HUES64 (cell line): ENCODE measurements around the gene CCR6.

Source experiments
- H3K27ac ChIP-seq: 2 replicates; pipeline ENCODE4 v1.7.0; 2013; ENCODE audit warnings: low read depth, low read length, inconsistent platforms
- H3K27me3 ChIP-seq: 2 replicates; pipeline ENCODE4 v1.6.1; 2013; ENCODE audit warnings: mild to moderate bottlenecking, low read length; ENCODE audit not compliant: insufficient read depth
- H3K36me3 ChIP-seq: 2 replicates; pipeline ENCODE4 v1.6.1; 2013; ENCODE audit warnings: mild to moderate bottlenecking, low read length; ENCODE audit not compliant: insufficient read depth
- H3K4me1 ChIP-seq: 2 replicates; pipeline ENCODE4 v1.6.1; 2013; ENCODE audit warnings: mild to moderate bottlenecking, low read length, moderate library complexity; ENCODE audit not compliant: insufficient read depth
- H3K4me3 ChIP-seq: 2 replicates; pipeline ENCODE4 v1.5.1; 2013; ENCODE audit warnings: mild to moderate bottlenecking, low read length, moderate library complexity
- H3K9ac ChIP-seq: 2 replicates; pipeline ENCODE4 v1.6.1; 2013; ENCODE audit warnings: mild to moderate bottlenecking, low read depth, low read length
- H3K9me3 ChIP-seq: 2 replicates; pipeline ENCODE4 v1.6.1; 2013; ENCODE audit warnings: low read depth, low read length; ENCODE audit not compliant: insufficient read depth
- WGBS: fragments of 150-250, 120-280 bp; methylation state at CpG from one replicate; pipeline ENCODE4 v1.1.7; 2013; ENCODE audit warnings: missing lambda C conversion rate; 5-methylcytosine and 5-hydroxymethylcytosine counted together

CCR6 gene

DNA sequence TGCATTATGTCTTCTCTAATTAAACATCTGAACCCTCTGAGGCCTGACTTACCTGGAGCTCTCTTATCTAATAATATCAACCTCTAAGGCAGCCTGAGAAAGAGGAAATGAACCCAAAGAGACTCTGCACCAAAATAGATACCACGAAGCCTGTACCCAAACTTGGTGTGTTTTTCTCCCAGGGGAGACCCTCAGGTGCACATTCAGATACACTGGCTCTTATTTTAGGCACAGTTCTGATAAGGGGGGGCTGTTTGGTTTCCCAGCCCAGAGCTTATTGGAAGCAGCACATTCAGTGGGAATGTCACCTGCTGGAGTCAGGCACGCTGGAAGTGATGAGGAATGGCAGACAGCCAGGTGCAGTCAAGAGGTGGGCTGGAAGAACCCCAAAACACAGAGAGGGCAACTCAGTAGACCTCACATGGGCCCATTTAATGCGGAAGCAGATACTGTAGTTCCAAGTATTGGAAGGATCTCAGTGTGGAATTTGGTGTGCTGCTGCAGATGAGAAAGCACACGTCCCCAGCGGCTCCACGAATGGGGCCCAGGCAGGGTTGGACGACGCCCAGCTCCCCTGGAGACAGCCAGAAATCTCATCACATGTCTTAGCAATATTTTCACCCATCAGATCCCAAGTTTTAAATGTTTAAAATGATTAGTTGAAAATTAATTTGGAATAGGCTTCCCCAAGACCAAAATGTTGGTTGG lies 9.7 kb upstream of the CCR6 start:
- H3K36me3 ChIP-seq = no peaks in the 10 kb centered on the region
- no peak overlapping the region for H3K27ac ChIP-seq
- H3K27me3 ChIP-seq = no peaks in the 10 kb centered on the region
- H3K4me1 ChIP-seq = peaks cover 3% of the 10 kb centered on the region; the same call in 1 of the 2 replicates
- H3K9ac ChIP-seq = no peak overlapping the region
- no peaks in the 10 kb centered on the region for H3K9me3 ChIP-seq
- H3K4me3 ChIP-seq = no peak overlapping the region
- WGBS = 91% methylated on average over 8 of the region's 8 CpGs

DNA sequence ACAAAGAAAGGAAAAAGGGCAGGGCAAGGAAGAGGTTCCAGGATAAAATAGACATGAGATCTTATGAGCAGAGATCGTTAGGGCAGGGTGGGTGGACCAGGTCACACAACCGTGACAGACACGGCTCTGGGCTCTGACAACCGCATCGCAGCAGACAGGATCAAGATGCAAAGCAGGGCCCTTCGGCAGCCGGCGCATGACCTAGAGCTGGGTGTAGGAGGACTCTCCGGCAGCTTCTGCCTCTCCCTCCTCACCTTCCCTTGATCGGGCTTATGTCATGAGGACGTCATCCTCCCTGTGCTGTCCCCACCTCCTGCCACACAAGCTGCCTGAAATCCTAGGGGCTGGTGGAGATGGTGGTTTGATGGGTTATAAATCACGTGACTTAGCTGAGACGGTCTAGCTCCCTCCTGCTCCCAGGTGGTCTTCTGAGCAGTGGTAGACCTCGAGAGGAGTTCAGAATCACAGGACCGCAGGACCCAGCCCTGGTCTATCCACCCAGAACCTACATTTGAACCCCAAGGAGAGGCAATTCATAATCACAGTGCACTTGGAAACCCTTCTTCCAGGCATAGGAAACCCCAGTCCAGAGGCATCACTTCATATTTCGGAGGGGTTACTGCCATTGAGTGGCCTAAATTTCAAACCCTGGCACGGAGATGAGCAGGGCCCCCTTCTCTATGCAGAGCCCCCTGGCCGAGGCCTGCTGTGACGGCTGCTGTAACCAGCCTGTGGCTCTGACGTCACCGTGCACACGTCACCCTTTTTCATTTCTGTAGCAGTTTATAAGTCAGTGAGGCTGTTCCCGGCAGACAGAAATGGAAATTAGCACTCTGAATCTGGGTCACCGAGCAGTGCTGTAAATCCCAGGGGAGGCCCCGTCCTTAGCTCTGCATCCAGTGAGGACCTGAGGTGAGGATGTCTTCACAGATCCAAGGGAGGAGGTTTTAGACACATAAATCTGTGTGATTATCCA lies 8.7 kb upstream of the CCR6 start:
- Histone ChIP-seq H3K9ac (no peak overlapping the region), H3K36me3 (no peaks in the 10 kb centered on the region), H3K9me3 (no peaks in the 10 kb centered on the region), H3K27me3 (no peaks in the 10 kb centered on the region), H3K27ac (no peak overlapping the region), H3K4me3 (no peak overlapping the region), H3K4me1 (peaks cover 3% of the 10 kb centered on the region; the same call in 1 of the 2 replicates)
- 94% methylated on average over 24 of the region's 25 CpGs for WGBS

DNA sequence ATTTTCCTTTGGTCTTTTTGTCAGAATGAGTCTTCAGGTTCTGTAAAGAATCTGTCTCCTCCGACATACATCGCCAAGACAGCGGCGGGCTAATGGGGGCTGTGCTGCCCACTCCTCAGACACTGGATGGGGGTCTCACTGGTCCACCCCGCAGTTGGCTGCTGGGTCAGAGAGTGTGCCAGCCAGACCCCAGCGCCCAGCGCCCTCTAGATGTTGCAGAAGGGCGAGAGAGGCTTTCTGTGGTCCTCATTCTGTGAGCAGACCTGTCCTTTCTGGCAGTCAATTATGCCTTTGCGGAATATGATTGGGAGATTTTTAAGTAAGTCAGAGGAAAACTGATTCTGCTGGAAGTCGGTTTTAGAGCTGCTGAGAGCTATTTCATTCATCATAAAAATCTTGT lies 7.8 kb upstream of the CCR6 start:
- peaks cover 3% of the 10 kb centered on the region; the same call in 1 of the 2 replicates for H3K4me1 ChIP-seq
- WGBS = 86% methylated on average over 10 of the region's 10 CpGs
- no peaks in the 10 kb centered on the region for H3K36me3 ChIP-seq
- no peak overlapping the region for H3K9ac ChIP-seq
- no peak overlapping the region for H3K27ac ChIP-seq
- H3K27me3 ChIP-seq = no peaks in the 10 kb centered on the region
- H3K9me3 ChIP-seq = peaks cover 2% of the 10 kb centered on the region; the same call in 1 of the 2 replicates
- H3K4me3 ChIP-seq = no peak overlapping the region

DNA sequence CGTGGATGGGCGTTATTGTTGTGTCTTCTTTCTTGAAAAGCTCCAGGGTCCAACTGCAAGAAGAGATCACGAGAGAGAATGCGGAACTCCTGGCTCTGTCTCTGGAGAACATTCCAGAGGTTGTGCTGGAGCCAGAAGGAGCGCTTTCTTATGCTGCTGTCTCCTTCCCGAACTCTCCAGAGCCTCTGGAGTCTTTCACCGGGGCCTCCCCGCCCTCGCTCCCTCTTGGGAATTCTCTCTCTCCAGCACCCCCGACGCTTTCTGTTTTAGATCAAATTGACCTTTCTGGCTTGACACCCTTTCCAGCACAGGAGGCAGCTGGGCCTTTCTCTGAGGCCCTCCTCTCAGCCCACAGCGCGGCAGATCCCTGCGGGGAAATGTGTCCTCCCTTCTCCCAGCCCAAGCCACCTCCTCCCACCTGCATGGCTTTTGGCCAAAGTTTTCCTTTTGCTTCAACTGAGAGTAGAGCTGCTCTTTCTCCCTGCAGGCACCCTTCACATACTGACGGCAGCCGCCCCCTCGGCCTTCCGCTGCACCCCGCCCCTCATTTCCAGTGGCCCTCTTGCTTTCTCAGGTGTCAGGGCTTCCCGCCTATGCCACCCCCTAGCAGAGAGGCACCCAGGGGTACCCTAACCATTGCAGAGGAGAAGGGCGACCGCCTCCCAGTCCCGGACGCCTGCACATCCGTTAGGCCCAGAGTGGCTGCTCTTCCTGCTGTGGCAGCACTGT lies 6.6 kb upstream of the CCR6 start:
- Histone ChIP-seq H3K27me3 (no peaks in the 10 kb centered on the region), H3K27ac (no peak overlapping the region), H3K9me3 (peaks cover 3% of the 10 kb centered on the region; the same call in 1 of the 2 replicates), H3K9ac (no peak overlapping the region), H3K4me3 (no peak overlapping the region), H3K4me1 (peaks cover 3% of the 10 kb centered on the region; the same call in 1 of the 2 replicates), H3K36me3 (no peaks in the 10 kb centered on the region)
- WGBS = 78% methylated on average over 25 of the region's 25 CpGs

DNA sequence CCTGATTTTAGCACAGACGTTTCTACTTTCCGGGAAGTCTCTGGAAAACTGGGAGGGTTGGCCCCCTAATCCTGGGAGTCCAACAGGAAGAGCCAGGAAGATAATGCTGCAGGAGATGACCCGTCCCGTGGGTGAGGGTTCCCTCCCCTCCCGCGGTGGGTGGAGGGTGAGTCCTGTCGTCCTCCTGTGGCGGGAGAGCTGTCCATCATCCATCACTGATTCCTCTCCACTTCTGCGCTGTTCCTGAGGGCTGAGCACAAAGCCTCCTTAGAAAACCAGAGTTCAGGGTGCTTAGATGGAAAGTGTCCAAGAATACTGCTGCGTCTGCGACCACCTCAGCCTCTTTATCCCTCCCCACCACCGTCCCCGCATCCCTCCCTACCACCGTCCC lies 6.1 kb upstream of the CCR6 start:
- Histone ChIP-seq H3K27me3 (no peaks in the 10 kb centered on the region), H3K9me3 (peaks cover 3% of the 10 kb centered on the region; the same call in 1 of the 2 replicates), H3K4me3 (no peak overlapping the region), H3K36me3 (no peaks in the 10 kb centered on the region), H3K4me1 (peaks cover 3% of the 10 kb centered on the region; the same call in 1 of the 2 replicates), H3K9ac (no peak overlapping the region), H3K27ac (no peak overlapping the region)
- 90% methylated on average over 14 of the region's 14 CpGs for WGBS

DNA sequence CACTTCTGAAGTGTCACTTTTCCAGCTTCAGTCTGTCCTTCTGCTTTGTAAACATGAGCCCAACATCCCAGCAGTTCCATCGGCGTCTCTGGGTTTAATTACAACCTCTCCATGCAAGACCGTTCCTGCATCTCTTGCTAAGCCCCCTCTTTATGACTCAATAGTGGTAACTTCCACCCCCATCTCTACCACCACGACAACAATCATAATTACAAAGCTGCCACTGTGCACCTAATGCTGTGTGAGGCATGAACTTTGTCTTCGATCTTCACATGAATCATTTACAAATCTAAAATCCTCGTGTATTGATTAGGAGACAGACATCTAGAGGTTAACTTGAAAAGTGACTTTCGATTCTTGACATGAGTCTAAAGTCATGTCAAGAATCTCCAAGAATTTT lies 4.9 kb upstream of the CCR6 start:
- no peaks in the 10 kb centered on the region for H3K27me3 ChIP-seq
- peaks cover 3% of the 10 kb centered on the region; the same call in 1 of the 2 replicates for H3K4me1 ChIP-seq
- H3K9me3 ChIP-seq = peaks cover 3% of the 10 kb centered on the region; the same call in 1 of the 2 replicates
- H3K36me3 ChIP-seq = no peaks in the 10 kb centered on the region
- 92% methylated on average over 7 of the region's 7 CpGs for WGBS
- H3K27ac ChIP-seq = no peak overlapping the region
- no peak overlapping the region for H3K9ac ChIP-seq
- no peak overlapping the region for H3K4me3 ChIP-seq

DNA sequence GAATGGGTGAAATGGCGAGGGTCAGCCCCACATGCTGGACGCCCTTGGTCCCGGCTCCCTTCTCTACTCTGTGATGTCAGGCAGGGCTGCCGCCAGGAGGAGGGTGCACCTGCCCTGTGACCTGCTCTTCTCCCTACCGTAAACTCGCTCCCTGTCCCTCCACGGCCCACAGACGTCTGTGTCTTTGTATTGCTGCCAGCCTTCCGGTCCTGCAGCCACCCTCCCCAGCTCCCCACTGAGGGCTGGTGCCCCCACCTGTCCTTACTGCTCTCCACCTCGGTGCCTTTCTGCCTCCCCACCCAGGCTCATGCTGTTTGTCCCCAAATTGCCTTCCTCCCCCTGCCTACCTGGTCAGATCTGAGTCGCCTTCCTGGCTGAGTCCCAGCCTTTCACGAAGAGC lies 4.1 kb upstream of the CCR6 start:
- peaks cover 3% of the 10 kb centered on the region; the same call in 1 of the 2 replicates for H3K4me1 ChIP-seq
- no peaks in the 10 kb centered on the region for H3K27me3 ChIP-seq
- H3K9ac ChIP-seq = no peak overlapping the region
- H3K4me3 ChIP-seq = no peak overlapping the region
- 95% methylated on average over 12 of the region's 12 CpGs for WGBS
- peaks cover 3% of the 10 kb centered on the region; the same call in 1 of the 2 replicates for H3K9me3 ChIP-seq
- H3K36me3 ChIP-seq = no peaks in the 10 kb centered on the region
- no peak overlapping the region for H3K27ac ChIP-seq

DNA sequence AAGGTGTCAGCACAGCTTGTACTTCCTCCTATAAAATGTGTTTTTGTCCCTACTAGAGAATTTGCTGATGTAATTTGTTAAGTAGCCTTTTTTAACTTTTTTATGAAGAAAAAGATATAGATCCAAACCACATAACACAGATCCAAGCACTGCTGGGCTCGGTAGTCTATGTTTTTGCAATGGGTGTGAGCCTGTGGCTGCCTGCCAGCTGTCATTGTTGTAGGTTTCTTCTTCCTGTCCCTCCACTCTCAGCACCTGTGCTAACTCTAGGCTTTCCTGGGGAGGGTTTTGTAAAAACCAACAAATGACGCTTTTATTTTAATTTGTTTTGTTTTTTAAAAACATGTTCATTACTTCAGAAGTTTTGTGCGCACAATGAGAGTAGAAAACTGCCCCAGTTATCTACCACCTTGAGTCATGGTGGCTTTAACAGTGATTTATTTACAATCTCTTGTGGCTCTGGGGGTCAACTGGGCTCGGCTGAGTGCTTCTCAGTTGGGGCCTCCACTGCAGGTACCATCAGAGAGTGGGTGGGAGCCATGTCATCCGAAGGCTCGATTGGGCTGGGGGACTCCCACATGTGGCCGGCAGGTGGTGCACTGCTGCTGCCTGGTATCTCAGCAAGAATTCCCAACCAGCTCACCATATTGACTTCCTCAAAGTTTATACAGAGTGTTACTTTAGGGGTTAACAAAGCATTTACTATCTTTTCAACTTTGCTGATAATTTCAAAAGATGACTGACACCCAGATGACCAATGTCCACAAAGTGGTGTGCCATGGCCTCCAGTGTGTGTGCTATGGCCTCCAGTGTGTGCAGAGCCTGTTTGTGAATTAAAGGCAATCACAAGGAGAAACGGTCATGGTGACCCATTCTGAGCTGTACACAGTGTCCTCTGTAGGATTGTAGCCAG lies 3.0 kb upstream of the CCR6 start:
- no peak overlapping the region for H3K9ac ChIP-seq
- H3K4me3 ChIP-seq = no peak overlapping the region
- 96% methylated on average over 6 of the region's 8 CpGs for WGBS
- no peak overlapping the region for H3K27ac ChIP-seq
- peaks cover 3% of the 10 kb centered on the region; the same call in 1 of the 2 replicates for H3K9me3 ChIP-seq
- no peaks in the 10 kb centered on the region for H3K36me3 ChIP-seq
- H3K27me3 ChIP-seq = no peaks in the 10 kb centered on the region
- peaks cover 3% of the 10 kb centered on the region; the same call in 1 of the 2 replicates for H3K4me1 ChIP-seq

DNA sequence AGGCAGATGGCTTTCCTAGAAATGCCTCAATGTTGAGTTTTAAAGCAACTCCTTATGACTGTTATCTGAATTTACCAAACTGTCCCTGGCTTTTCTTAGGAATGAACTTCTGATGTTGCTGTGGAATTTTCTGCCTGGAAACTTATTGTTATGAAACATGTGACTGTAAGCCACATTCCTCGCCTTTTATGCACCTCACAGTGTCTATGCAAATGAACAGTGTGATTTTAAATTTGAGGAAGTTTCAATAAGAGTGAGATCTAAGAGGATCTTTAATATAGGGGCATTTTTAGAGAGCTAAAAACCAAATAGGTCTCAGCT lies 2.4 kb upstream of the CCR6 start:
- no peaks in the 10 kb centered on the region for H3K36me3 ChIP-seq
- H3K27me3 ChIP-seq = no peaks in the 10 kb centered on the region
- no peak overlapping the region for H3K9ac ChIP-seq
- H3K27ac ChIP-seq = no peak overlapping the region
- 100% methylated on average over 1 of the region's 1 CpG for WGBS
- H3K4me1 ChIP-seq = peaks cover 3% of the 10 kb centered on the region; the same call in 1 of the 2 replicates
- peaks cover 3% of the 10 kb centered on the region; the same call in 1 of the 2 replicates for H3K9me3 ChIP-seq
- no peak overlapping the region for H3K4me3 ChIP-seq

DNA sequence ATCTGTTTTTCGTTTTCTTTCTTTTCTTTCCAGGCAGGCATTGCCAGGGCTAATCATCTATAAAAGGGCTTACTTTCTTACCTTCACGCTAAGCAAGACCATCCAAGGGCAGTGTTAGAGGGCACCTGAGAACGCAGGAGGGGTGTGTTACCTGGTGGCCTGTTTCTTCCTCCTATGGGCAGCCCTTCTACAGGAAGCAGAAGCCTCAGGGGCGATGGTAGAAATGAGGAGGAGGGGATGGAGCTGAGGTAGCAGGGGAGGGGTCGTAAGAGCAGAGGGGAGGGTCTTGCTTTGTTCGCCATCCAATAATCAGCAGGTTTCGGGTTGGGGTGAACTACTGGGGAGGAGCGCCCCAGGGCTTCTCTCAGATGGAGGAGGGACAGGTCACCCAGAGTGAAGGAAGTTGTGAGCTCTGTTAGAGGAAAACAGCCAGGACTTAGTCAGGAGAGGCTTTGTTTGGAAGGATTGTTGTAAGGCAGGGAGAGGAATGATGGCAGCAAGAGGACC lies 1.5 kb upstream of the CCR6 start:
- Histone ChIP-seq H3K36me3 (no peaks in the 10 kb centered on the region), H3K9me3 (peaks cover 3% of the 10 kb centered on the region; the same call in 1 of the 2 replicates), H3K27ac (no peak overlapping the region), H3K4me1 (peaks cover under 1% of the 10 kb centered on the region; the same call in 1 of the 2 replicates), H3K9ac (no peak overlapping the region), H3K4me3 (no peak overlapping the region), H3K27me3 (no peaks in the 10 kb centered on the region)
- 90% methylated on average over 8 of the region's 8 CpGs for WGBS
